Psoas muscle (tissue), 8 donors: ENCODE data around the gene ZNF554. TPM values are rescaled to one million over a fixed set of nuclear protein-coding genes. Genes with fewer than 3 reads are reported as not detected.

Source experiments
- ATAC-seq, 4 donors: fragments of 200-7000 bp; cut with Tn5 transposase; one replicate each; pipeline ENCODE4 v1.9.1; 2020; ENCODE audit warnings: moderate library complexity in 3 of 4, mild to moderate bottlenecking in 2 of 4
- DNase-seq, 2 donors: peaks; one replicate each; pipeline ENCODE4 v3.0.0-alpha.2; 2020
- H3K27ac ChIP-seq: fragments of 200-600 bp; one replicate; pipeline ENCODE4 v1.8.0; 2022
- H3K27me3 ChIP-seq, 3 donors: fragments of 200-600 bp in 1 of 3; one replicate each; pipeline versions ENCODE4 v1.6.1 to v1.8.0; 2013 to 2022; ENCODE audit warnings: low read length in 2 of 3, mild to moderate bottlenecking in 2 of 3, moderate library complexity in 1 of 3; ENCODE audit not compliant: insufficient read depth in 3 of 3
- H3K36me3 ChIP-seq, 2 donors: fragments of 200-600 bp in 1 of 2; one replicate each; pipeline versions ENCODE4 v1.6.1 to v1.8.0; 2013 to 2022; ENCODE audit warnings: low read depth in 1 of 2, mild to moderate bottlenecking in 1 of 2, moderate library complexity in 1 of 2; ENCODE audit not compliant: insufficient read depth in 1 of 2
- H3K4me1 ChIP-seq: fragments of 200-600 bp; one replicate; pipeline ENCODE4 v1.8.0; 2022
- H3K4me3 ChIP-seq: fragments of 200-600 bp; one replicate; pipeline ENCODE4 v1.8.0; 2022; ENCODE audit warnings: mild to moderate bottlenecking
- H3K9me3 ChIP-seq: fragments of 200-600 bp; one replicate; pipeline ENCODE4 v1.8.0; 2022
- WGBS, 3 donors: extraction: QIAGEN DNeasy Blood & Tissue Kit; methylation state at CpG; one replicate each; pipeline versions ENCODE4 v1.1.6 to v1.1.7; 2013; 5-methylcytosine and 5-hydroxymethylcytosine counted together
- intact Hi-C, 2 donors: fragments of 100-400 bp; cut with DNase I; formaldehyde crosslinking; loops; one replicate each; pipeline versions ENCODE4 v1.11.0 to v1.14.2; 2022
- long read RNA-seq, 2 donors: library from polyadenylated mRNA; unstranded; transcript quantifications; one replicate each; pipeline ENCODE4 v2.0.0, GENCODE V29; 2021
- polyA plus RNA-seq, 3 donors: library from polyadenylated mRNA; stranded (reverse); fragments of 200-250 nt; gene quantifications; one replicate each; pipeline ENCODE4 v1.2.3, GENCODE V29; 2013
- total RNA-seq, 4 donors: library from RNA; stranded (reverse); fragmentation: NEBNext Ultra II Directional in 2 of 4; extraction: Animal tissue kit (Norgen Biotek cat#: 25700) in 2 of 4; gene quantifications; one replicate each; pipeline versions ENCODE4 v1.2.1 to v1.2.4, GENCODE V29; 2021 to 2023
- TF ChIP-seq, protein P1 (sequence below): fragments of 200-600 bp; IDR thresholded peaks from one replicate; pipeline ENCODE4 v1.8.0; 2022; ENCODE audit warnings: antibody characterized with exemption
- donor health status: healthy with polysubstance abuse.
- donor health status: DM: no; HTN: no; CAD: no; lungs with moderate emphysema.
- donor health status: Bipolar disorder and iron deficiency.
- donor health status: healthy.
- donor health status: DM: yes; HTN: yes; CAD: no.
- donor health status: DM: no; HTN: no; CAD: no.
- donor health status: DM: no; HTN: no; CAD: no.
- donor health status: DM: yes; HTN: yes; CAD: no.

ZNF554 gene
- total RNA-seq = 1 to 10 TPM; 3.5 to 6.5 (median 4.5) TPM
- 1 to 10 TPM; 1.8 to 5.2 (median 3.6) TPM for polyA plus RNA-seq
- long read RNA-seq, donor 1, partial matches to known transcripts = 0 of 10 reads
- long read RNA-seq, donor 1, other reads (novel, unspliced or antisense) = 4 of 10 reads
- long read RNA-seq, donor 2, transcript ZNF554-201 (5 exons, 2,736 nt) = major isoform, 6 of 17 reads
- long read RNA-seq, donor 2, partial matches to known transcripts = 1 of 17 reads
- long read RNA-seq, donor 2, other reads (novel, unspliced or antisense) = 9 of 17 reads

DNA sequence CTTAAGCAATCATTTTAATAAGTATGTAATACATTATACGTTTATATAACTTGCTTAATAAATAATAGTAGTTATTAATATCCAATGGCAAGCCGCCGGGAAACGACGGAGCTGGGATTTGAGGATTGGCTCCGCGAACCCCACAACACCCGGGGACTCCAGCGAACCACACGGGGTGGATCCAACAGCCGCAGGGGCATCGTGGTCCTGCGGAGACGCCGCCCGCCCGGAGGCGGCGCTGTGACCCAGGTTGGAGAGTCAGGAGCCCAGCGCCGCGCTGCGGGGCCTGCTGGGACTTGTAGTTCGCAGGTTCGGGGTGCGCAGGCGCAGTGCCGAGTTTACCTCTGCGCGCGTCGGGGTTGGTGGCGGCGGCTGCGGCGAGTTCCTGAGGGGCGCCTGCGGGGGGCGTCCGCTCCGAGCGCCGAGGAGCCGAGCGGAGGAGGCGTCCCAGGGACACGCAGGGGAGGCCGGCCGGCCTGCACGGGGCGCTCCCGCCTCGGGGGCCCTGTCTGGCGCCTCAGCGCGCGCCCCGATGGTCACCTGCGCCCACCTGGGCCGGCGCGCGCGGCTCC is at the start of gene ZNF554:
TSS of gene ZNF554 (plus strand) at position 329 of the 572 bp plus-strand sequence. CDS start at position 533, 204 bp downstream.
- H3K27ac ChIP-seq = peak within 1 kb of the TSS; percentile 74
- 0 to 1% (median 0%) methylated on average over 31 to 64 of the region's 64 CpGs for WGBS, 3 donors
- TF ChIP-seq, protein P1, sequence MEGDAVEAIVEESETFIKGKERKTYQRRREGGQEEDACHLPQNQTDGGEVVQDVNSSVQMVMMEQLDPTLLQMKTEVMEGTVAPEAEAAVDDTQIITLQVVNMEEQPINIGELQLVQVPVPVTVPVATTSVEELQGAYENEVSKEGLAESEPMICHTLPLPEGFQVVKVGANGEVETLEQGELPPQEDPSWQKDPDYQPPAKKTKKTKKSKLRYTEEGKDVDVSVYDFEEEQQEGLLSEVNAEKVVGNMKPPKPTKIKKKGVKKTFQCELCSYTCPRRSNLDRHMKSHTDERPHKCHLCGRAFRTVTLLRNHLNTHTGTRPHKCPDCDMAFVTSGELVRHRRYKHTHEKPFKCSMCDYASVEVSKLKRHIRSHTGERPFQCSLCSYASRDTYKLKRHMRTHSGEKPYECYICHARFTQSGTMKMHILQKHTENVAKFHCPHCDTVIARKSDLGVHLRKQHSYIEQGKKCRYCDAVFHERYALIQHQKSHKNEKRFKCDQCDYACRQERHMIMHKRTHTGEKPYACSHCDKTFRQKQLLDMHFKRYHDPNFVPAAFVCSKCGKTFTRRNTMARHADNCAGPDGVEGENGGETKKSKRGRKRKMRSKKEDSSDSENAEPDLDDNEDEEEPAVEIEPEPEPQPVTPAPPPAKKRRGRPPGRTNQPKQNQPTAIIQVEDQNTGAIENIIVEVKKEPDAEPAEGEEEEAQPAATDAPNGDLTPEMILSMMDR = peak; percentile 91
- intact Hi-C loops = no loop called here
- peaks cover 5% of the 10 kb centered on the region for H3K4me1 ChIP-seq
- DNase-seq (peak; percentile 97 to 99), ATAC-seq (peak; percentile 97 to 99 (median 99))
- peaks cover 0 to 27% of the 10 kb centered on the region in 2 donors for H3K36me3 ChIP-seq
- H3K9me3 ChIP-seq = no peaks in the 10 kb centered on the region
- peak within 1 kb of the TSS; percentile 89 for H3K4me3 ChIP-seq
- no peaks in the 10 kb centered on the region for H3K27me3 ChIP-seq

DNA sequence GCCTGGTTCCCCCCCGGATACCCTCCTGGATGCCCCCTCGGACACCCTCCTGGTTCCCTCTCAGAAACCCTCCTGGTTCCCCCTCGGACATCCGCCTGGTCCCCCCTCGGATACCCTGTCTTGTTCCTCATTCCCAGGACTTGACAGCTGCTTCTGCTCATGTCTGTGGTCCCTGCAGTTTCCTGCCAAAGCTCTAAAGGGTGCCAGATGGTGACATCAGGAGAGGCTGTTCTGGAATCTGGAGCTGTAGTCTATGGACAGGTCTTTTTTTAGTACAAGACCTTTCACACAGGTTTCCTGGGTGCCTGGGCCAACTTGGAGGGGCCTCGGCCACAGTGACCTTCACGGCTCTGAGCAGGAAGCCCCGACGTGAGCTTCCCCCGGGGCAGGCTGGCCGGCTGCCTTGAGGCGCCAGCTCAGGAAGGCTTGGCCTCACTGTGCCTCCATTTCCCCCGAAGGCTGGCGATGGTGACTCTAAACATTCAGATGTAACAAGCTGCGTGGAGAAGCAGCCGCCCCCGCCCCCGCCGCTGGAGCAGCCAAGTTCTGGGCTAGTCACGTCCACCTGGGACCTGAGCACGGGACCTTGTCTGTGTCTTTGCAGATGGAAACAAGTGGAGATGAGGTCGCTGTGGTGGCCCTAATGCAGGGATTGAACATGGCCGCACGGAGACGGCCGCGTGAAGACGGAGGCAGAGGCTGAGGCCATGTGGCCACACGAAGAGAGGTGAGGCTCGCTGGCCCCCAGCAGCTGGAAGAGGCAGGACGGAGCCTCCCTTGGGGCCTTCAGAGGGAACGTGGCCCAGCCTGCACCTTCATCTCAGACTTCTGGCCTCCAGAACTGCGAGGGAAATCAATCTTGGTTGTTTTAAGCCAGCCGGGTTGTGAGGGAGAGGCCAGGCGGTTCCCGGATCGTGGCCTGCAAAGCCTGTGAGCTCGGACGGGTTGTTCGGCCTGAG is 49.3 kb upstream of the ZNF554 start:
- TF ChIP-seq, protein P1 = no peak
- intact Hi-C loops = no loop called here
- ATAC-seq (peak; percentile 70 to 77 (median 74)), DNase-seq (peak; percentile 44 to 63)
- peak overlapping the region; percentile 24 for H3K4me3 ChIP-seq
- peaks cover 4 to 33% of the 10 kb centered on the region in 2 donors for H3K36me3 ChIP-seq
- peak overlapping the region; percentile 87 for H3K27ac ChIP-seq
- H3K9me3 ChIP-seq = no peaks in the 10 kb centered on the region
- WGBS, 3 donors = 31 to 42% (median 34%) methylated on average over 40 of the region's 40 CpGs
- H3K4me1 ChIP-seq = peaks cover 48% of the 10 kb centered on the region
- H3K27me3 ChIP-seq = no peaks in the 10 kb centered on the region

DNA sequence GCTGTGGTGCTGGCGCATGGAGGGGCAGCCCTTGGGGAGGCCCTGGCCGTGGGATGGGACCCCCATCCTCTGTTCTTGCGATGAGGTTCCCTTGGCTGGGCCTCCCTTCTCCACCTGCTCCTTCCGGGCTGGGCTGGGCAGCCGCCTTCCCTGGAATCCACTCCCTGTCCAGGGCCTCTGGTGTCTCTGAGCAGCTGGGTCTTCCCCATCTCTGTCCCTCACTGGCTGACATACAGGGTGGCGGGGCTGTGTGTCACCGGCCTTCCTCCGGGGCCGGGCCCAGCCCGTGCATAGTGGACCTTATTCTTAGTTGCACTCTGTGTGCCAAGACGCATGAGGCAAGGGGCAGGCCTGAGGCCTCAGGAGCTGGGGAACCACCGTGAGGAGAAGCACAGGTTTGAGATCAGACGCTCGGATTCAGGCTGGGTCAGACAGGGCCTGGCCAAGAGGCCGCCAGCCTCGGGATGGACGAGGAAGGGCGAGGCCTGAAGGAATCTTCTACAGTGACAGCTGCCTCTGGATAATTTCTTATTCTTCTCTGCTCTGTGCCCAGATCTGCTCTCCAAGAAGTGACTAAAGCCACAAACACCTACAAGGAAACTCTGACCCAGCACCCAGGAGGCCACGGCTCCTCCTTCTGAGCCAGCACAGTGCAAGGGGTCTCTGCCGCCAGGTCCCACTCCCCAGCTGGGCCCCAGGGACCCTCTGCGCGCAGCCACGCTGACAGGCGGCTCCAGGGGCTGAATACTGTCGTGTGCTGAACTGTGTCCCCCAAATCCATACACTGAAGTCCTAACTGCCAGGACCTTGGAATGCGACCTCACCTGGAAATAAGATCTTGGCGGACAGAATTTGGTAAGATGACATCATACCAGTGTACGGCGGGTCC is 47.6 kb upstream of the ZNF554 start:
- peak overlapping the region; percentile 87 for H3K27ac ChIP-seq

More for the DNA sequence above, 47.6 kb upstream of the ZNF554 start:
- peak; percentile 69 to 86 (median 80) for ATAC-seq
- WGBS, 3 donors = 54 to 65% (median 55%) methylated on average over 28 to 29 of the region's 29 CpGs
- Histone ChIP-seq H3K4me3 (no peak overlapping the region), H3K4me1 (peaks cover 61% of the 10 kb centered on the region), H3K36me3 (peaks cover 0 to 17% of the 10 kb centered on the region in 2 donors), H3K9me3 (no peaks in the 10 kb centered on the region), H3K27me3 (no peaks in the 10 kb centered on the region)
- intact Hi-C loops = no loop called here
- peak; percentile 43 to 82 for DNase-seq
- TF ChIP-seq, protein P1 = no peak
